Endothelial cell of umbilical vein (primary cell): ENCODE measurements around the gene SNED1. TPM values are rescaled to one million over a fixed set of nuclear protein-coding genes. Genes with fewer than 3 reads are reported as not detected.

Source experiments
- BruUV-seq: library from RNA; stranded (reverse); fragments of 400-500 nt; replicated peaks from 2 replicates; lab custom pipeline; 2021; lab: Mats Ljungman, UMichigan
- CTCF ChIA-PET: fragments of 300-600, 350-600 bp; sonication (Branson Sonifier 250); formaldehyde crosslinking; loops from one replicate; lab custom pipeline; 2021; ENCODE audit warnings: antibody characterized with exemption, inconsistent platforms; lab: Charles Lee
- POLR2A ChIA-PET: fragments of 300-600, 350-600 bp; sonication (Branson Sonifier 250); formaldehyde crosslinking; loops from one replicate; lab custom pipeline; 2021; ENCODE audit warnings: antibody characterized with exemption, inconsistent platforms; lab: Charles Lee
- DNase-seq: peaks from one replicate; pipeline ENCODE4 v3.0.0-alpha.2; 2011; ENCODE audit warnings: low read depth, low spot score
- FAIRE-seq: peaks from 2 replicates; lab custom pipeline; 2011; peaks lifted over from hg19 to GRCh38; lab: Jason Lieb, UNC
- H2AFZ ChIP-seq: 2 replicates; pipeline ENCODE4 v1.6.0; 2012; ENCODE audit warnings: low read depth, low read length, control low read depth, inconsistent platforms
- H3K27ac ChIP-seq: 2 replicates; pipeline ENCODE4 v1.5.1; 2011; ENCODE audit warnings: low read depth, mild to moderate bottlenecking, control low read depth, low read length, moderate library complexity; ENCODE audit not compliant: insufficient read depth
- H3K27me3 ChIP-seq, 2 experiments: 2 replicates each; pipeline versions ENCODE4 v1.6.0 to v1.6.1; 2011; ENCODE audit warnings: low read length in 2 of 2, mixed read lengths in 1 of 2; ENCODE audit not compliant: control insufficient read depth in 2 of 2, insufficient read depth in 2 of 2
- H3K36me3 ChIP-seq, 2 experiments: 2 replicates in 1 of 2; 3 replicates in 1 of 2; pipeline ENCODE4 v1.5.1; 2011; ENCODE audit warnings: low read length in 2 of 2, mild to moderate bottlenecking in 1 of 2, moderate library complexity in 1 of 2; ENCODE audit not compliant: control insufficient read depth in 2 of 2, insufficient read depth in 2 of 2; ENCODE audit errors: extremely low read depth in 1 of 2
- H3K4me1 ChIP-seq: 3 replicates; pipeline ENCODE4 v1.5.1; 2011; ENCODE audit warnings: mild to moderate bottlenecking, low read length; ENCODE audit not compliant: control insufficient read depth, insufficient read depth; ENCODE audit errors: extremely low read depth
- H3K4me2 ChIP-seq: 2 replicates; pipeline ENCODE4 v1.6.1; 2011; ENCODE audit warnings: low read length, control low read depth, mixed read lengths; ENCODE audit not compliant: insufficient read depth
- H3K4me3 ChIP-seq, 3 experiments: fragments of 200-600 bp in 1 of 3; sonication (generic), shearing (Covaris generic) in 1 of 3; replicated peaks in 1 of 3; 2 replicates each; pipeline ENCODE4 v1.5.1; 2011 to 2016; ENCODE audit warnings: control low read depth in 3 of 3, low read length in 3 of 3, mild to moderate bottlenecking in 2 of 3, inconsistent platforms in 1 of 3, low read depth in 1 of 3, moderate library complexity in 1 of 3; ENCODE audit not compliant: insufficient read depth in 1 of 3
- H3K79me2 ChIP-seq: 2 replicates; pipeline ENCODE4 v1.6.0; 2012; ENCODE audit warnings: low read length, inconsistent platforms; ENCODE audit not compliant: control insufficient read depth, insufficient read depth
- H3K9ac ChIP-seq: replicated peaks from 2 replicates; pipeline ENCODE3; 2011; ENCODE audit warnings: low read length, control low read depth; ENCODE audit not compliant: insufficient read depth; ENCODE audit errors: extremely low read depth
- H3K9me1 ChIP-seq: replicated peaks from 3 replicates; pipeline ENCODE4 v1.6.0; 2011; ENCODE audit warnings: mild to moderate bottlenecking, low read length; ENCODE audit not compliant: control insufficient read depth, insufficient read depth; ENCODE audit errors: extremely low read depth
- H3K9me3 ChIP-seq: replicated peaks from 2 replicates; pipeline ENCODE4 v1.5.1; 2012; ENCODE audit warnings: low read length, inconsistent platforms; ENCODE audit not compliant: control insufficient read depth, insufficient read depth
- H4K20me1 ChIP-seq: replicated peaks from 2 replicates; pipeline ENCODE3; 2011; ENCODE audit warnings: mild to moderate bottlenecking, low read length; ENCODE audit not compliant: control insufficient read depth, insufficient read depth; ENCODE audit errors: extremely low read depth
- EZH2 ChIP-seq: IDR thresholded peaks from 2 replicates; pipeline ENCODE4 v1.6.1; 2012; ENCODE audit warnings: borderline replicate concordance, low read depth, mild to moderate bottlenecking, moderate library complexity, low read length, inconsistent platforms; ENCODE audit not compliant: severe bottlenecking
- FOS ChIP-seq: IDR thresholded peaks from 2 replicates; pipeline ENCODE4 v1.6.1; 2011; ENCODE audit warnings: mild to moderate bottlenecking, low read length, moderate library complexity, borderline replicate concordance; ENCODE audit not compliant: insufficient read depth
- GATA2 ChIP-seq: IDR thresholded peaks from 2 replicates; pipeline ENCODE4 v1.7.0; 2011; ENCODE audit warnings: low read depth, mild to moderate bottlenecking, moderate library complexity, mixed read lengths, low read length; ENCODE audit not compliant: insufficient read length, insufficient read depth
- JUN ChIP-seq: IDR thresholded peaks from 2 replicates; pipeline ENCODE4 v1.6.1; 2011; ENCODE audit warnings: borderline replicate concordance, low read depth; ENCODE audit not compliant: insufficient read length, insufficient read depth
- MYC ChIP-seq: IDR thresholded peaks from one replicate; pipeline ENCODE4 v1.6.1; 2011; ENCODE audit warnings: mild to moderate bottlenecking, low read depth, low read length
- POLR2A ChIP-seq: IDR thresholded peaks from 2 replicates; pipeline ENCODE4 v1.6.1; 2012; ENCODE audit warnings: low read depth, mild to moderate bottlenecking, control low read depth, low read length
- POLR2AphosphoS5 ChIP-seq: IDR thresholded peaks from 2 replicates; pipeline ENCODE4 v1.6.1; 2012; ENCODE audit warnings: low read depth, mild to moderate bottlenecking, control low read depth, low read length, moderate library complexity; ENCODE audit not compliant: insufficient read depth
- dilution Hi-C: fragments of 300-500 bp; cut with MboI; formaldehyde crosslinking; loops from one replicate; pipeline ENCODE4 v1.15.0; 2019; ENCODE audit warnings: low sequenced_read_pairs; ENCODE audit not compliant: extremely low pct_ligation_motif_present
- intact Hi-C: fragments of 100-400 bp; cut with micrococcal nuclease; formaldehyde crosslinking; loops from one replicate; pipeline ENCODE4 v1.10.0; 2022
- polyA plus RNA-seq, 4 experiments: library from polyadenylated mRNA; depleted of rRNA in 3 of 4; stranded (reverse) in 3 of 4; unstranded in 1 of 4; fragments of >200 nt; gene quantifications; 2 replicates each; pipeline versions ENCODE4 v1.2.1 to v1.2.3, GENCODE V29; 2011 to 2012; ENCODE audit warnings: missing spikeins in 1 of 4
- total RNA-seq: library from RNA; stranded (reverse); gene quantifications from 2 replicates; pipeline ENCODE4 v1.2.3, GENCODE V29; 2021
- TF ChIP-seq, protein P1 (sequence below): IDR thresholded peaks from 2 replicates; pipeline ENCODE4 v1.6.1; 2011; ENCODE audit not compliant: insufficient read depth, insufficient read length
- TF ChIP-seq, protein P2 (sequence below), 2 donors: IDR thresholded peaks; 1 replicate in 1 of 2; 2 replicates in 1 of 2; pipeline ENCODE4 v1.5.1; 2011; ENCODE audit warnings: low read length in 2 of 2, mild to moderate bottlenecking in 2 of 2, moderate library complexity in 2 of 2, control low read depth in 1 of 2, inconsistent platforms in 1 of 2, low read depth in 1 of 2; ENCODE audit not compliant: insufficient read depth in 1 of 2; ENCODE audit errors: extremely low read depth in 1 of 2

The SNED1 gene
- total and polyA plus RNA-seq, 2 donors (not counting 3 experiments of a cell fraction or from before 2014, with no cell fraction given) = 14.1 to 17.2 TPM

DNA sequence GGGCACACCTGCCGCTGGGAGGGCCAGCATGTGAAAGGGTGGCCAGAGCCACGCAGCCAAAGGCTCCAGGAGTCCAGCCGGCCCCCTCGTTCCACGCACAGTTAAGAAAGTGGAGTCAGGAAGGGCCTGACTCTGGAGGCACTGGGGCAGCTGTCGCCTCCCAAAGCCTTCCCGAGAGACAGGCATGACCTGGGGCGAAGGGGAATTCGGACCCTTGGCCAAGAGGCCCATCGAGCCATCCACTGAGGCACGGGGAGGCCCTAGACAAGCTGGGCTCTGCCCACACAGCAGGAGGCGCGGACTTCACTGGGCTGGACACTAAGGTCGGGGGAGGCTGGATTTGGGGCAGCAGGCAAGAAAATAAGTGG lies 38.5 kb upstream of the SNED1 start:
- no peak for FAIRE-seq

More for the DNA sequence above, 38.5 kb upstream of the SNED1 start:
- no peak overlapping the region for H3K9ac ChIP-seq
- dilution Hi-C loops (no loop called here), intact Hi-C loops (no loop called here)
- H3K4me1 ChIP-seq = no peaks in the 10 kb centered on the region
- H3K79me2 ChIP-seq = no peaks in the 10 kb centered on the region
- no peak overlapping the region for H3K4me3 ChIP-seq
- no peaks in the 10 kb centered on the region for H3K9me3 ChIP-seq
- TF ChIP-seq MYC (no peak), POLR2AphosphoS5 (no peak), JUN (no peak), GATA2 (no peak), EZH2 (no peak), POLR2A (no peak), FOS (no peak)
- TF ChIP-seq, protein P1, sequence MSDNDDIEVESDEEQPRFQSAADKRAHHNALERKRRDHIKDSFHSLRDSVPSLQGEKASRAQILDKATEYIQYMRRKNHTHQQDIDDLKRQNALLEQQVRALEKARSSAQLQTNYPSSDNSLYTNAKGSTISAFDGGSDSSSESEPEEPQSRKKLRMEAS = no peak
- TF ChIP-seq, protein P2, sequence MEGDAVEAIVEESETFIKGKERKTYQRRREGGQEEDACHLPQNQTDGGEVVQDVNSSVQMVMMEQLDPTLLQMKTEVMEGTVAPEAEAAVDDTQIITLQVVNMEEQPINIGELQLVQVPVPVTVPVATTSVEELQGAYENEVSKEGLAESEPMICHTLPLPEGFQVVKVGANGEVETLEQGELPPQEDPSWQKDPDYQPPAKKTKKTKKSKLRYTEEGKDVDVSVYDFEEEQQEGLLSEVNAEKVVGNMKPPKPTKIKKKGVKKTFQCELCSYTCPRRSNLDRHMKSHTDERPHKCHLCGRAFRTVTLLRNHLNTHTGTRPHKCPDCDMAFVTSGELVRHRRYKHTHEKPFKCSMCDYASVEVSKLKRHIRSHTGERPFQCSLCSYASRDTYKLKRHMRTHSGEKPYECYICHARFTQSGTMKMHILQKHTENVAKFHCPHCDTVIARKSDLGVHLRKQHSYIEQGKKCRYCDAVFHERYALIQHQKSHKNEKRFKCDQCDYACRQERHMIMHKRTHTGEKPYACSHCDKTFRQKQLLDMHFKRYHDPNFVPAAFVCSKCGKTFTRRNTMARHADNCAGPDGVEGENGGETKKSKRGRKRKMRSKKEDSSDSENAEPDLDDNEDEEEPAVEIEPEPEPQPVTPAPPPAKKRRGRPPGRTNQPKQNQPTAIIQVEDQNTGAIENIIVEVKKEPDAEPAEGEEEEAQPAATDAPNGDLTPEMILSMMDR (IDR thresholded peaks at IDR 0.05; ENCODE audit: extremely low read depth in 1 of 2, insufficient read depth in 1 of 2, low read depth in 1 of 2, low read length in 2 of 2) = no peak
- no peaks in the 10 kb centered on the region for H3K9me1 ChIP-seq
- H3K27ac ChIP-seq = no peak overlapping the region
- no peaks in the 10 kb centered on the region for H3K27me3 ChIP-seq
- DNase-seq = no peak
- no TSS peak for BruUV-seq
- no peak overlapping the region for H3K4me2 ChIP-seq
- H2AFZ ChIP-seq = no peak overlapping the region
- no peaks in the 10 kb centered on the region for H3K36me3 ChIP-seq
- no peaks in the 10 kb centered on the region for H4K20me1 ChIP-seq
- ChIA-PET POLR2A (no interaction called here), CTCF (interaction anchor here (1.2 to 2.6 kb wide), 2 partner anchors 11 to 24 kb away, joined by 3 to 7 read pairs; no protein-coding TSS in a partner anchor)
